ENCODE results near the gene GLIS1.

DNA sequence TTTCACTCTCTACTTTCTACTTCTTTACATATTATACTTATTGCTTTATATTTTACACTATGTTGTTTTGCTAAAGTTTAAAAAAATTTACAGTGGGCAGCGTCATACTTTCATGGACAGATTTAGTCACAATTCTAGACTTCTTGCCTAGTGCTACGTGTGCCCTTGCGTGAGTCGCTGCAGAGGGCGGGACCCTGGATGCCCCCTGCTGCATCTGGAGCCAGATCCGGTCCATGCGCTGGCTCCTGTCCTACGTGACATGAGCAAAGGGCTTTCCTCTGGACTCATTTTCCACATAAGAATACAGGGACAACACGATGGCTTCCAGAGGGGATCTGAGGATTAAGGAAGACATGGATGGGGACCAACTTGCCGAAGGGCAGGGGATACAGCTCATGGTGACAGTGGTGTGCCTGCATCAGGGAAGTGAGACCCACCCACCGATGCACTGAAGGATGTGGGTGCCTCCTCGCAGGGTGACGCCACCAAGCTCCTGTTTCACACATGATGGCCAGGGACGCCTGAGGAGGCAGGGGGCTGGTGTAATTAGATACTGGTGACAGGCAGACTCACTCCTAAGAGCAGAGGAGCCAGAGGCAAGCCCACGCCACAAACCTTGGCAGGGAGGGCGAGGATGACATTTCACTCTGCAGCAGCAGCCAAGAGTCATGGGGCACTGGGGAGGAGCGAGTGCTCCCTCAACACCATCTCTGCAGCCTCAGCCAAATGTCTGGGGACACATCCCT lies 193.1 kb downstream of the GLIS1 start:
- TF ChIP-seq, protein P1, sequence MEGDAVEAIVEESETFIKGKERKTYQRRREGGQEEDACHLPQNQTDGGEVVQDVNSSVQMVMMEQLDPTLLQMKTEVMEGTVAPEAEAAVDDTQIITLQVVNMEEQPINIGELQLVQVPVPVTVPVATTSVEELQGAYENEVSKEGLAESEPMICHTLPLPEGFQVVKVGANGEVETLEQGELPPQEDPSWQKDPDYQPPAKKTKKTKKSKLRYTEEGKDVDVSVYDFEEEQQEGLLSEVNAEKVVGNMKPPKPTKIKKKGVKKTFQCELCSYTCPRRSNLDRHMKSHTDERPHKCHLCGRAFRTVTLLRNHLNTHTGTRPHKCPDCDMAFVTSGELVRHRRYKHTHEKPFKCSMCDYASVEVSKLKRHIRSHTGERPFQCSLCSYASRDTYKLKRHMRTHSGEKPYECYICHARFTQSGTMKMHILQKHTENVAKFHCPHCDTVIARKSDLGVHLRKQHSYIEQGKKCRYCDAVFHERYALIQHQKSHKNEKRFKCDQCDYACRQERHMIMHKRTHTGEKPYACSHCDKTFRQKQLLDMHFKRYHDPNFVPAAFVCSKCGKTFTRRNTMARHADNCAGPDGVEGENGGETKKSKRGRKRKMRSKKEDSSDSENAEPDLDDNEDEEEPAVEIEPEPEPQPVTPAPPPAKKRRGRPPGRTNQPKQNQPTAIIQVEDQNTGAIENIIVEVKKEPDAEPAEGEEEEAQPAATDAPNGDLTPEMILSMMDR (IDR thresholded peaks at IDR 0.05; ENCODE audit: low read length): no peak
- TF ChIP-seq EZH2phosphoT487 (IDR thresholded peaks at IDR 0.05; ENCODE audit: low read length): no peak
